Small intestine (tissue), 7 donors: ENCODE results near the gene EFCAB10. TPM values are rescaled to one million over a fixed set of nuclear protein-coding genes. Genes with fewer than 3 reads are reported as not detected.
A peak's percentile ranks its signal among the peaks of the same experiment; 100 is the strongest.
"Not testable (repeated sequence)": the region's sequence is repeated elsewhere in the genome, so short reads cannot be mapped to it uniquely, and the experiment has no call there.

Experiments used
- DNase-seq, 2 donors: peaks; one replicate each; pipeline versions ENCODE4 v3.0.0 to v3.0.0-alpha.2; 2013
- FAIRE-seq: peaks from 2 replicates; lab custom pipeline; 2012; peaks lifted over from hg19 to GRCh38; lab: Jason Lieb, UNC
- H3K27ac ChIP-seq, 3 donors: one replicate each; pipeline ENCODE4 v1.5.1; 2013; ENCODE audit warnings: low read length in 2 of 3, mild to moderate bottlenecking in 2 of 3, control low read depth in 1 of 3, inconsistent platforms in 1 of 3, low read depth in 1 of 3, moderate library complexity in 1 of 3
- H3K27me3 ChIP-seq, 3 donors: one replicate each; pipeline ENCODE4 v1.6.1; 2013; ENCODE audit warnings: low read length in 3 of 3, inconsistent platforms in 1 of 3; ENCODE audit not compliant: control insufficient read depth in 3 of 3, insufficient read depth in 3 of 3
- H3K36me3 ChIP-seq, 3 donors: one replicate each; pipeline ENCODE4 v1.6.1; 2013; ENCODE audit warnings: low read length in 3 of 3, inconsistent platforms in 1 of 3, low read depth in 1 of 3, mild to moderate bottlenecking in 1 of 3, moderate library complexity in 1 of 3; ENCODE audit not compliant: control insufficient read depth in 3 of 3, insufficient read depth in 2 of 3
- H3K4me1 ChIP-seq, 3 donors: one replicate each; pipeline ENCODE4 v1.6.1; 2013; ENCODE audit warnings: low read length in 2 of 3, inconsistent platforms in 1 of 3, low read depth in 1 of 3, mild to moderate bottlenecking in 1 of 3, moderate library complexity in 1 of 3; ENCODE audit not compliant: control insufficient read depth in 3 of 3, insufficient read depth in 2 of 3
- H3K4me3 ChIP-seq, 3 donors: one replicate each; pipeline ENCODE4 v1.5.1; 2013; ENCODE audit warnings: low read length in 3 of 3, control low read depth in 1 of 3, inconsistent platforms in 1 of 3, low read depth in 1 of 3, mild to moderate bottlenecking in 1 of 3, moderate library complexity in 1 of 3
- H3K9me3 ChIP-seq, 2 donors: one replicate each; pipeline ENCODE4 v1.6.1; 2013; ENCODE audit warnings: low read depth in 1 of 2, low read length in 1 of 2; ENCODE audit not compliant: control insufficient read depth in 2 of 2, insufficient read depth in 1 of 2
- WGBS, 3 donors: extraction: QIAGEN DNeasy Blood & Tissue Kit; methylation state at CpG; one replicate each; pipeline ENCODE4 v1.1.7; 2013; 5-methylcytosine and 5-hydroxymethylcytosine counted together
- polyA plus RNA-seq, 4 donors: library from polyadenylated mRNA; stranded (reverse) in 3 of 4; unstranded in 1 of 4; fragments of 200-250 nt in 3 of 4; fragments of 120-200 nt in 1 of 4; gene quantifications; one replicate each; pipeline versions ENCODE4 v1.2.1 to v1.2.3, GENCODE V29; 2013
- donor health status: healthy with polysubstance abuse.
- donor health status: control.
- donor health status: control.
- donor health status: Bipolar disorder and iron deficiency.
- donor health status: healthy.

The EFCAB10 gene
- polyA plus RNA-seq, 4 donors: 0.87 TPM; not detected in 3

- WGBS, 3 donors: 79 to 82% (median 82%) methylated on average over 19 of the region's 19 CpGs
- FAIRE-seq (no peak), DNase-seq (peak in 1 of 2 donors; percentile 2)
- Histone ChIP-seq H3K36me3 (peaks cover 0 to 13% (median 0%) of the 10 kb centered on the region in 3 donors), H3K27me3 (no peaks in the 10 kb centered on the region), H3K9me3 (no peaks in the 10 kb centered on the region), H3K27ac (no peak overlapping the region), H3K4me1 (no peaks in the 10 kb centered on the region), H3K4me3 (no peak overlapping the region)
Observed at GRCh38 chr7:105602325-105603305, 21.3 kb upstream of the EFCAB10 start.

GRCh38 chr7:105600720-105601550 is 19.6 kb upstream of the EFCAB10 start:
- Histone ChIP-seq H3K4me1 (no peaks in the 10 kb centered on the region), H3K36me3 (peaks cover 0 to 4% (median 0%) of the 10 kb centered on the region in 3 donors), H3K27ac (no peak overlapping the region), H3K4me3 (no peak overlapping the region), H3K27me3 (no peaks in the 10 kb centered on the region), H3K9me3 (no peaks in the 10 kb centered on the region)
- FAIRE-seq (no peak), DNase-seq (no peak)
- WGBS, 3 donors: 76 to 84% (median 80%) methylated on average over 14 of the region's 14 CpGs

GRCh38 chr7:105599551-105599950 is 18.3 kb upstream of the EFCAB10 start:
- 71 to 77% (median 75%) methylated on average over 3 of the region's 3 CpGs for WGBS, 3 donors
- Histone ChIP-seq H3K36me3 (peaks cover 0 to 4% (median 0%) of the 10 kb centered on the region in 3 donors), H3K27me3 (no peaks in the 10 kb centered on the region), H3K4me1 (no peaks in the 10 kb centered on the region), H3K4me3 (no peak overlapping the region), H3K9me3 (no peaks in the 10 kb centered on the region), H3K27ac (no peak overlapping the region)
- no peak for DNase-seq
- FAIRE-seq: no peak

- H3K36me3 ChIP-seq, H3K27ac ChIP-seq, FAIRE-seq, H3K4me3 ChIP-seq, DNase-seq, H3K4me1 ChIP-seq, H3K27me3 ChIP-seq, H3K9me3 ChIP-seq: not testable (repeated sequence)
- WGBS, 3 donors: 85 to 87% (median 86%) methylated on average over 8 of the region's 8 CpGs
Observed at GRCh38 chr7:105599080-105599479, 17.8 kb upstream of the EFCAB10 start.

- Histone ChIP-seq H3K27ac (no peak overlapping the region), H3K36me3 (no peaks in the 10 kb centered on the region), H3K4me1 (no peaks in the 10 kb centered on the region), H3K4me3 (no peak overlapping the region), H3K27me3 (no peaks in the 10 kb centered on the region), H3K9me3 (no peaks in the 10 kb centered on the region)
- WGBS, 3 donors: 46 to 63% (median 57%) methylated on average over 4 of the region's 4 CpGs
- DNase-seq (no peak), FAIRE-seq (no peak)
Observed at GRCh38 chr7:105596866-105597265, 15.6 kb upstream of the EFCAB10 start.

- FAIRE-seq: no peak
- Histone ChIP-seq H3K27ac (no peak overlapping the region), H3K4me1 (no peaks in the 10 kb centered on the region), H3K9me3 (no peaks in the 10 kb centered on the region), H3K27me3 (no peaks in the 10 kb centered on the region), H3K36me3 (no peaks in the 10 kb centered on the region), H3K4me3 (no peak overlapping the region)
- WGBS, 3 donors: 29 to 59% (median 34%) methylated on average over 3 of the region's 3 CpGs
- DNase-seq: no peak
Observed at GRCh38 chr7:105594034-105594433, 12.7 kb upstream of the EFCAB10 start.

GRCh38 chr7:105591522-105591921 is 10.2 kb upstream of the EFCAB10 start:
- H3K27ac ChIP-seq: no peak overlapping the region
- 69 to 76% (median 71%) methylated on average over 2 of the region's 2 CpGs for WGBS, 3 donors
- no peaks in the 10 kb centered on the region for H3K4me1 ChIP-seq
- DNase-seq (no peak), FAIRE-seq (no peak)
- H3K27me3 ChIP-seq: no peaks in the 10 kb centered on the region
- no peaks in the 10 kb centered on the region for H3K9me3 ChIP-seq
- H3K4me3 ChIP-seq: no peak overlapping the region
- no peaks in the 10 kb centered on the region for H3K36me3 ChIP-seq

- Histone ChIP-seq H3K4me1 (no peaks in the 10 kb centered on the region), H3K9me3 (no peaks in the 10 kb centered on the region), H3K27ac (no peak overlapping the region), H3K36me3 (no peaks in the 10 kb centered on the region), H3K4me3 (no peak overlapping the region), H3K27me3 (no peaks in the 10 kb centered on the region)
- FAIRE-seq: no peak
- WGBS, 3 donors: 86 to 90% (median 87%) methylated on average over 5 of the region's 5 CpGs
- DNase-seq: no peak
Observed at GRCh38 chr7:105590793-105591192, 9.5 kb upstream of the EFCAB10 start.
